Measurements from ENCODE around the gene MLYCD.

The MLYCD gene

GRCh38 chr16:83925095-83925905 lies 26.4 kb downstream of the MLYCD start:
- no peak for DNase-seq

GRCh38 chr16:83925957-83926725 lies 27.2 kb downstream of the MLYCD start:
- peak in 1 of 56 donors; percentile 7 for DNase-seq

GRCh38 chr16:83926726-83927397 lies 27.9 kb downstream of the MLYCD start:
- peak in 44 of 56 donors; percentile 4 to 79 (median 36) for DNase-seq

- DNase-seq, result no peak
Measured at GRCh38 chr16:83928341-83929055, 29.6 kb downstream of the MLYCD start.

DNA sequence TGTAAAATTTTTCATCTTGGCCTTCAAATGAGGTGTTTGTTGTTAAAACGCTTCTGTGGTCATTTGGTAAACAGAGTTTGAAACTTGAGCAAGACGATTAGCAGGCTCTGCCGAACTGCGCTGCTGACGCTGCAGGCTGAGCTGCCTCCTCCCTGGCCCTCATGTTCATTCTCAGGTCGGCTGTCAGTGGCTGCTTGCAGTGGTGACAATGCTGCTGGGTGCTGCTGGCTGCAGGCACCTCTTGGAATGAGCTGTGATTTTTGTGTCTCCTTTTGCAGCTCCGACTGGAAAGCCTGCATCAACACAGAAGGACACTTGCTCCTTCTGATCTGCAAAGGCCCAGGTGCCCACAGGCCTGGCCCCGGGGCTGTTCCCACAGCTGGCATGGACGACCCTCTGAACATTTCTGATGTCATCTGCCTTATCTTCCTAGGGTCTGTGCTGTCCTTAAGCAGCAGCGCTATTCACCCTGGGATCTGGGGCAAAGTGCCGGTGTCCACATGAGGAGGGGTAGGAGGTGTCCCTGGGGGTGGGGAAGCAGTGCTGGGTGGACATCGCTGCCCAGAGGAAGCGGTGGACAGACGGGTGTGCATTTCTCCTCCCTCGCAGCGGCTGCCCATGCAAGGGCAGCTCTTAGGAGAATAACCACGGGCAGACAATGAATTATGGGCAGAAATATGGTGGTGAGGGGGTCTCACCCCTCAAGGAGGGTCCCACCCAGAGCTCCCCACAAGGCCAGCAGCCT lies 31.1 kb downstream of the MLYCD start:
- no peak for DNase-seq

DNA sequence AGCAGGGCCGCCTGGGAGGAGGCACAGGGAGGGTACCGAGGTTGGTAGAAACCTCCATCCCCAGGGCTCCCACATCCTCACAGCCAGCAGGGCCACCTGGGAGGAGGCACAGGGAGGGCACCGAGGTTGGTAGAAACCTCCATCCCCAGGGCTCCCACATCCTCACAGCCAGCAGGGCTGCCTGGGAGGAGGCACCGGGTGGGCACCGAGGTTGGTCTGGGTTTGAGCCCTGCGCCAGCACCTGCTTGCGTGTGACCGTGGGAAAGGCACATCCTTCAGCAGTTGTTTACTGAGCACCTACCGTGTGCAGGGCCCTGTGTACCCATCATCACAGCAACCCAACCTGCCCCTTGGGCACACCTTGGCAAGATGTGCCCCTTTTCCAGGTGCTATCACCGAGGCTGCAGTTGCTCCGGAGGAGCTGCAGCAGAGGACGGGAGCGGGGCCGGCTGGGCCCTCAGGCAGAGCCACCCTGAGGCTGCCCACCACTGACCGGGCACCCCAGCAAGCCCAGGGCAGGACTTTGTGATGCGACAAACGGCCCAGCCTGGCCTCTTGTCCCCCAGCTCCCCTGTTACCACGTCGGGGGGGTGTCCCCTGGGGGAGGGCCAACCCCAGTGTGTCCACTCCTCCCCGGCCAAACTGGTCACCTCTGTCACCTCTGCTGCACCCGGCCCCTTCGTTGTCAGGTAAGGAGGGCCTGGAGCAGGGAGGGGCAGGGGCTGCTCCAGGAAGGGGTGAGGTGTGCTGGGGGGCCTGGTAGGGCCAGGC lies 32.0 kb downstream of the MLYCD start:
- no peak for DNase-seq

DNA sequence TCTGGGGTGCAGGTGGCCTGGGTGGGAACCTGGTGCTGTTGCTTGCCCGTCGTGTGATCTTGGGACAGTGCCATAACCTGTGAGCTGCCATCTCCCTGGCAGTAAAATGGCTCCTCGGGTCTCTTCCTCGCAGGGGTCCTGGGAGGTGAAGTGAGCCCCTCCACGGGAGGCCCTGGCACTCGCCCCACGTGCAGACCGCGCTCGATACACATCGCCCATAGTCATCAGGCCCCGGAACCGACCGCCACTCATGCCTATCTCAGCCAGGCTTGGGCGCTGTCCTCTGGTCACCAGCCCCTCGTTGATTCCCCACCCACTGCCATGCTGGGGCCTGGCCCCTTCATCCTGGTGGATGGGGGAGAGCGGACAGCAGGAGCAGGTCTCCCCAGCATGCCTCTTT lies 32.6 kb downstream of the MLYCD start:
- no peak for DNase-seq

- no peak for DNase-seq
Measured at GRCh38 chr16:83932304-83932703, 33.4 kb downstream of the MLYCD start.

DNA sequence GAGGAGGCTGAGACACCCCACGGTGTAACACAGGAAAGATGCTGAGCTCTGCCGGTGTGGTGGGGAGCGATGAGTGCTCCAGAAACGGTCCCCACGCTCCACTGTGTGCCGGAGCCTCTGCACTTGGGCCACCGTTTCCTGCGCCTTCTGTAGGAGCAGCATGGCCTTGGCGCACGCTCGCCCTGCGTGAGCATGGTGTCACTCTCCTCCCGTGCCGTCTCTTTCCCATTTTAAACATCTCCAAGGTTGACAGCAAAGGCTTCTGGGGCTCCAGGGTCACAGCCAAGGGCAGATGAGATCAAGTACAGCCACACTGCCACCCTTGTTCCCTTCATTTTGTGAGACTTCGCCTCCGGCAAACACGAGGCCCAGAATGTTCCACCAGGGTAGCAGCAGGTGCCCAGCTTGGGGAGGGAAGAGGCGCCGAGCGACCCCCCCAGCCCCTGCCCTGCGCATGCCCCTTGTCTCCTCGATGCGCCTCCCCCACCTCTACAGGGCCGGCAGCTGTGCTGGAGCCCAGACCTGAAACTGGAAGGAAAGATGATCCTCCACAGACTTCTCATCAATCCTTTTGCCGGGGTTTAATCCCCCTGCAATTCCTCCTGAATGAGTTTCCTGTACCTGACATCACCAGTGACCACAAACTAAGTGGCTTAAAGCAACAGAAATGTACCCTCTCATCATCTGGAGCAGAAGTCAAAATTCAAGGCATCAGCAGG lies 34.2 kb downstream of the MLYCD start:
- DNase-seq, result no peak

DNA sequence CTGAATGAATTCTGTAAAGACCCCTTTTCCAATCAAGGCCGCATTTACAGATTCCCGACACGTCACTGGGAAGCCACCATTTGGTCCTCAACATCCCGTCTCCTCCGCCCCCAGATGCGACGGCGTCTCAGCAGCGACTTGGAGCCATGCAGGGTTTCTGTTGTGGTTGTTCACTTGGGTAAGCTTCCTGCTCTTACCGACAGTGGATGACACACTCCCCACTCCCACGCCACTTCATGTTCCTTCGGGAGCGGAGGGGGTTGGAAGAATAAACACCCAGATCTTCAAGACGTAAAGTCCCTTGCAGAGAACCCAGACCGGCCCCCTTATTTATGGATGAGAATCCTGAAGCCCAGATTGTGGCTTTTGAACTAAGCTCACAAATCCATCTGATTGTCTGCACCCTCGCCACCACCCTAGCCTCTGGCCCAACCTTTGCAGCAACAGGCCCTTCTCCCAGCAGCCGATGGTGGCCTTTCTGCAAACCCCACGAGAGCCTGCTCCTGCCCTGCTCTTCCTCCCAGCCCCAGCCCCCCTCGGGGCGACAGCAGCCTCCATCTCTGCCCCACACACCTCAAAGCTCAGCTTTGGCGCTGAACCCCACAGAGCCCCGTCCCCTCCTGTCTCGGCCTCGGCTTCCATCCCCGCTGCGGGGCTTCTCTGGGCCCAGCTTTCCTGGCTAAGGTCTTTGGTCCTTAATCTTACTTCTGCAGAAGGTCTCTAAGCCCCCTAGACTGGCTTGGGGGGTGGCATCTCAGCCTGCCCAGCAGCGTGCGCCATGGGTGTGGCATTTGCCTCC lies 35.2 kb downstream of the MLYCD start:
- peak in 17 of 56 donors; percentile 9 to 53 (median 29) for DNase-seq

- no peak for DNase-seq
Measured at GRCh38 chr16:83934684-83934977, 35.7 kb downstream of the MLYCD start.

DNA sequence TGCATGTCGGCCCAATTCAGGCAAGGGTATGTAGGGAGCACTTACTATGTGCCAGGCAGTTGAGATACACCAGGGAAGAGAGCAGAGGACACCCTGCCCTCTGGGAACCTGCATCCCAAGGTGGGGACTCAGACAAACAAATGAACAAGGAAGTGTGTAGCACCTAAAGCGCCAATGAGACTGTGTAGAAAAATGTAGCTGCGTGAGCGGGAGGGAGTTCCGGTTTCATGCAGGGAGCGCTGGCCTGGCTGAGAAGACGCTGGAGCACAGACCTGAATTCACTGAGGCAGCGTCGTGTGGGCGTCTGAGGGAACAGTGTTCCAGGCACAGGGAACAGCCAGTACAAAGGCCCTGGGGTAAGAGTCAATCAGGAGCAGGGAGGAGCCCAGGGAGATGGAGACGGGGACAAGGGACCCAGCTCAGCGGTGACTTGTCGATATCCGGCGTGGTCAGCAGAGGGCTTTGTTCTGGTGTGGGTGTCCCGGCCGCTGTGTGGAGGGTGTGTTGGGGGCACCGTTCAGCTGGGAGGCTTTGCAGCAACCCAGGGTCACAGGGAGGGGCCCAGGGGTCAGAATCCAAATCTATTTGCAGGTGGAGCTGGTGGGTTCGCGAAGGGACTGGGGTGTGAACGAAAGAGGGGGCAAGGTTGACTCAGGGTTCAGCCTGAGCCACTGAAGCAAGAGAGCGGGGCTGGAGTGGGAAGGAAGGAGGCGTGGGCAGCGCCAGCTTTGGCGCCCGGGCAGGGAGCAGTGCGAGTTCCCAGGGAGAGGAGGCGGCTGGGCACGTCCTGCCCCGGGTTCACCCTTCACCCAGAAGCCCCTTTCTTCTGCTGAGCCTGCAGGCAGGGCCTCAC lies 36.3 kb downstream of the MLYCD start:
- DNase-seq, result no peak

DNA sequence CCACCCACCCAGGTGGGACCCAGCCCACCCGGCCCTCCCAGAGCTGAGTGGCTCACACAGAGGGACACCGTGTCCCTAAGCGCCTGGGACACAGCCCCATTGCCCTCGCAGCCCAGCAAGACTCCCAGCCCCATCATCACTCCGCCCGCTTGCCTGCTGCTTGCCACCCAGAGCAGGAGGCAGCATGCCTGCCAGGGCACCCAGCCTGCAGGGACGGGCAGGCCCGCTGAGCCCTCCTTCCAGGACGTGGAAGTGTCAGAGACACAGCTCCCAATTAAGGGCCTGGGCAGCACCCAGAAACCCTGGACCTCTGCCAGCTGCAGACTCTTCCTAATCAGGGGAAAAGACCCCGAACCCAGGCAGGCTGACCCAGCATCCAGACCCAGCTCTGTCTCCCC lies 36.9 kb downstream of the MLYCD start:
- no peak for DNase-seq

GRCh38 chr16:83936581-83937165 lies 37.8 kb downstream of the MLYCD start:
- no peak for DNase-seq

- DNase-seq, result no peak
Measured at GRCh38 chr16:83937267-83937666, 38.4 kb downstream of the MLYCD start.

GRCh38 chr16:83937922-83938885 lies 39.3 kb downstream of the MLYCD start:
- no peak for DNase-seq

Data from amygdala (tissue), 56 donors.